HepG2 (cell line): ENCODE results near the gene KDM2B.

Experiments used
- CEBPB ChIP-seq: IDR thresholded peaks from 2 replicates; pipeline ENCODE4 v1.6.1; 2011; ENCODE audit warnings: low read depth, low read length, improper control_type of control experiment, borderline replicate concordance
- CTCF ChIP-seq: sonication (generic); formaldehyde crosslinking; IDR thresholded peaks from 2 replicates; pipeline ENCODE4 v1.5.0; 2020; ENCODE audit warnings: mild to moderate bottlenecking, missing genetic modification reagents, moderate library complexity
- EED ChIP-seq: sonication (generic); formaldehyde crosslinking; IDR thresholded peaks from 2 replicates; pipeline ENCODE4 v1.5.0; 2020; ENCODE audit warnings: mild to moderate bottlenecking, missing genetic modification reagents
- FOXO4 ChIP-seq: sonication (generic); formaldehyde crosslinking; conservative IDR thresholded peaks from 2 replicates; pipeline ENCODE4 v1.8.1; 2023; ENCODE audit warnings: missing genetic modification reagents
- JUN ChIP-seq: sonication (generic); formaldehyde crosslinking; IDR thresholded peaks from 2 replicates; pipeline ENCODE4 v1.4.0; 2020; ENCODE audit warnings: mild to moderate bottlenecking, missing genetic modification reagents
- MED1 ChIP-seq: sonication (generic); formaldehyde crosslinking; IDR thresholded peaks from 2 replicates; pipeline ENCODE4 v1.4.0; 2020; ENCODE audit warnings: missing genetic modification reagents
- ZNF335 ChIP-seq: sonication (generic); formaldehyde crosslinking; IDR thresholded peaks from 2 replicates; pipeline ENCODE4 v1.4.0; 2020; ENCODE audit warnings: missing genetic modification reagents
- ZNF34 ChIP-seq: sonication (generic); formaldehyde crosslinking; IDR thresholded peaks from 2 replicates; pipeline ENCODE4 v1.4.0; 2020; ENCODE audit warnings: mild to moderate bottlenecking, missing genetic modification reagents, borderline replicate concordance
- ZNF558 ChIP-seq: sonication (generic); formaldehyde crosslinking; IDR thresholded peaks from 2 replicates; pipeline ENCODE4 v1.9.0; 2022; ENCODE audit warnings: mild to moderate bottlenecking, missing genetic modification reagents, borderline replicate concordance
- ZNF615 ChIP-seq: sonication (generic); formaldehyde crosslinking; IDR thresholded peaks from 2 replicates; pipeline ENCODE4 v1.5.0; 2020; ENCODE audit warnings: mild to moderate bottlenecking, missing genetic modification reagents, borderline replicate concordance
- ZNF839 ChIP-seq: sonication (generic); formaldehyde crosslinking; IDR thresholded peaks from 2 replicates; pipeline ENCODE4 v1.4.0; 2020; ENCODE audit warnings: missing genetic modification reagents, mild to moderate bottlenecking, borderline replicate concordance

GRCh38 chr12:121614872-121615467 lies 34.1 kb upstream of the KDM2B start:
- TF ChIP-seq ZNF558 (CRISPR knock-in tag) (no peak), CTCF (no peak), ZNF335 (no peak), ZNF839 (CRISPR knock-in tag) (no peak), EED (no peak), CEBPB (no peak), FOXO4 (CRISPR knock-in tag) (no peak), ZNF34 (CRISPR knock-in tag) (no peak), JUN (CRISPR knock-in tag) (no peak), MED1 (CRISPR knock-in tag) (no peak), ZNF615 (CRISPR knock-in tag) (no peak)
